Caco-2 (cell line): Measurements from ENCODE around the gene PDIA4. TPM values are rescaled to one million over a fixed set of nuclear protein-coding genes. Genes with fewer than 3 reads are reported as not detected.
"Not testable (repeated sequence)": the region's sequence is repeated elsewhere in the genome, so short reads cannot be mapped to it uniquely, and the experiment has no call there.

Experiments
- BruUV-seq: library from RNA; stranded (reverse); fragments of 400-500 nt; replicated peaks from 2 replicates; lab custom pipeline; 2021; lab: Mats Ljungman, UMichigan
- CTCF ChIA-PET: fragments of 300-600 bp; sonication (Branson Sonifier 250); formaldehyde crosslinking; loops from one replicate; lab custom pipeline; 2022; ENCODE audit warnings: antibody characterized with exemption; lab: Charles Lee
- POLR2A ChIA-PET: fragments of 300-600 bp; sonication (Branson Sonifier 250); formaldehyde crosslinking; loops from one replicate; lab custom pipeline; 2022; ENCODE audit warnings: antibody characterized with exemption; lab: Charles Lee
- DNase-seq, 2 experiments: peaks; one replicate each; pipeline versions ENCODE4 v3.0.0 to v3.0.0-alpha.2; 2020 to 2022
- H3K27me3 ChIP-seq: replicated peaks from 2 replicates; pipeline ENCODE4 v1.6.0; 2011; ENCODE audit warnings: low read length; ENCODE audit not compliant: control insufficient read depth, insufficient read depth
- H3K36me3 ChIP-seq: 2 replicates; pipeline ENCODE4 v1.5.1; 2011; ENCODE audit warnings: low read length; ENCODE audit not compliant: control insufficient read depth, insufficient read depth
- H3K4me1 ChIP-seq: fragments of 250-450 bp; sonication (Bioruptor Pico); 2 replicates; pipeline ENCODE4 v1.5.1; 2020; ENCODE audit warnings: mild to moderate bottlenecking
- H3K4me3 ChIP-seq: 2 replicates; pipeline ENCODE4 v1.5.1; 2011; ENCODE audit warnings: low read depth, mild to moderate bottlenecking, control low read depth, low read length
- H3K9me3 ChIP-seq: fragments of 250-450 bp; sonication (Bioruptor Pico); 2 replicates; pipeline ENCODE4 v1.5.1; 2020; ENCODE audit warnings: mild to moderate bottlenecking, moderate library complexity
- H3K27ac Mint-ChIP-seq: one replicate; pipeline ENCODE4 v1.8.0; 2022; ENCODE audit warnings: mixed read lengths; ENCODE audit not compliant: unreplicated experiment
- H3K27me3 Mint-ChIP-seq: one replicate; pipeline ENCODE4 v1.8.0; 2022; ENCODE audit warnings: mixed read lengths; ENCODE audit not compliant: insufficient read depth, unreplicated experiment
- H3K36me3 Mint-ChIP-seq: one replicate; pipeline ENCODE4 v1.8.0; 2022; ENCODE audit warnings: mild to moderate bottlenecking, mixed read lengths; ENCODE audit not compliant: insufficient read depth, unreplicated experiment
- H3K4me1 Mint-ChIP-seq: one replicate; pipeline ENCODE4 v1.8.0; 2022; ENCODE audit warnings: low read depth, mixed read lengths; ENCODE audit not compliant: unreplicated experiment
- H3K4me3 Mint-ChIP-seq: one replicate; pipeline ENCODE4 v1.8.0; 2022; ENCODE audit warnings: mild to moderate bottlenecking, moderate library complexity, mixed read lengths; ENCODE audit not compliant: unreplicated experiment
- H3K9me3 Mint-ChIP-seq: one replicate; pipeline ENCODE4 v1.8.0; 2022; ENCODE audit warnings: mixed read lengths; ENCODE audit not compliant: unreplicated experiment
- intact Hi-C: fragments of 100-400 bp; cut with micrococcal nuclease; formaldehyde crosslinking; loops from one replicate; pipeline ENCODE4 v1.10.0; 2022; ENCODE audit not compliant: unreplicated experiment
- total RNA-seq: library from RNA; stranded (reverse); gene quantifications from 2 replicates; pipeline ENCODE4 v1.2.3, GENCODE V29; 2022
- TF ChIP-seq, protein P1 (sequence below), 2 experiments: fragments of 200-600 bp in 1 of 2; IDR thresholded peaks; 1 replicate in 1 of 2; 2 replicates in 1 of 2; pipeline versions ENCODE4 v1.5.1 to v1.8.0; 2011 to 2022; ENCODE audit warnings: antibody characterized with exemption in 1 of 2, control low read depth in 1 of 2, inconsistent platforms in 1 of 2, low read depth in 1 of 2, low read length in 1 of 2, mild to moderate bottlenecking in 1 of 2, moderate library complexity in 1 of 2; ENCODE audit not compliant: insufficient read depth in 1 of 2, severe bottlenecking in 1 of 2, unreplicated experiment in 1 of 2

The PDIA4 gene
- total RNA-seq, 1 experiment from 2014 or later, result 197 TPM

DNA sequence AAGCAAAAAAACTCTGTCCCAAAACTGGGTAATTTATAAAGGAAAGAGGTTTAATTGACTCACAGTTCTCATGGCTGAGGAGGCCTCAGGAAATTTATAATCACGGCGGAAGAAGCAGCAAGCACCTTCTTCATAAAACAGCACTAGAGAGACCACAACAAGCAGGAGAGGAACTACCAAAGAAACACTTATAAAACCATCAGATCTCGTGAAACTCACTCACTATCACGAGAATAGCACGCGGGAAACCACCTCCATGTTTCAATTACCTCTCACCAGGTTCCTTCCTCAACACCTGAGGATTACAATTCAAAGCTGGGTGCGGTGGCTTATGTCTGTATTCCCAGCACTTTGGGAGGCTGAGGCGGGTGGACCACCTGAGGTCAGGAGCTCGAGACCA lies 48.5 kb downstream of the PDIA4 start:
- no TSS peak for BruUV-seq
- Histone ChIP-seq H3K36me3 (no peaks in the 10 kb centered on the region), H3K4me3 (no peak overlapping the region), H3K4me1 (0 out of 2 replicates have a peak, but pooled peaks cover under 1% of the 10 kb centered on the region), H3K27me3 (no peaks in the 10 kb centered on the region), H3K9me3 (no peaks in the 10 kb centered on the region)
- no peaks in the 10 kb centered on the region for H3K9me3 Mint-ChIP-seq
- CTCF ChIA-PET, result no interaction called here
- peaks cover 7% of the 10 kb centered on the region for H3K27me3 Mint-ChIP-seq
- H3K36me3 Mint-ChIP-seq, result peaks cover 11% of the 10 kb centered on the region
- TF ChIP-seq, protein P1, sequence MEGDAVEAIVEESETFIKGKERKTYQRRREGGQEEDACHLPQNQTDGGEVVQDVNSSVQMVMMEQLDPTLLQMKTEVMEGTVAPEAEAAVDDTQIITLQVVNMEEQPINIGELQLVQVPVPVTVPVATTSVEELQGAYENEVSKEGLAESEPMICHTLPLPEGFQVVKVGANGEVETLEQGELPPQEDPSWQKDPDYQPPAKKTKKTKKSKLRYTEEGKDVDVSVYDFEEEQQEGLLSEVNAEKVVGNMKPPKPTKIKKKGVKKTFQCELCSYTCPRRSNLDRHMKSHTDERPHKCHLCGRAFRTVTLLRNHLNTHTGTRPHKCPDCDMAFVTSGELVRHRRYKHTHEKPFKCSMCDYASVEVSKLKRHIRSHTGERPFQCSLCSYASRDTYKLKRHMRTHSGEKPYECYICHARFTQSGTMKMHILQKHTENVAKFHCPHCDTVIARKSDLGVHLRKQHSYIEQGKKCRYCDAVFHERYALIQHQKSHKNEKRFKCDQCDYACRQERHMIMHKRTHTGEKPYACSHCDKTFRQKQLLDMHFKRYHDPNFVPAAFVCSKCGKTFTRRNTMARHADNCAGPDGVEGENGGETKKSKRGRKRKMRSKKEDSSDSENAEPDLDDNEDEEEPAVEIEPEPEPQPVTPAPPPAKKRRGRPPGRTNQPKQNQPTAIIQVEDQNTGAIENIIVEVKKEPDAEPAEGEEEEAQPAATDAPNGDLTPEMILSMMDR (IDR thresholded peaks at IDR 0.05; ENCODE audit: insufficient read depth in 1 of 2, low read depth in 1 of 2, low read length in 1 of 2, severe bottlenecking in 1 of 2, unreplicated experiment in 1 of 2), result no peak
- POLR2A ChIA-PET, result no interaction called here
- intact Hi-C loops, result no loop called here
- DNase-seq, result no peak
- peaks cover 21% of the 10 kb centered on the region for H3K4me1 Mint-ChIP-seq
- no peak overlapping the region for H3K4me3 Mint-ChIP-seq
- no peak overlapping the region for H3K27ac Mint-ChIP-seq

DNA sequence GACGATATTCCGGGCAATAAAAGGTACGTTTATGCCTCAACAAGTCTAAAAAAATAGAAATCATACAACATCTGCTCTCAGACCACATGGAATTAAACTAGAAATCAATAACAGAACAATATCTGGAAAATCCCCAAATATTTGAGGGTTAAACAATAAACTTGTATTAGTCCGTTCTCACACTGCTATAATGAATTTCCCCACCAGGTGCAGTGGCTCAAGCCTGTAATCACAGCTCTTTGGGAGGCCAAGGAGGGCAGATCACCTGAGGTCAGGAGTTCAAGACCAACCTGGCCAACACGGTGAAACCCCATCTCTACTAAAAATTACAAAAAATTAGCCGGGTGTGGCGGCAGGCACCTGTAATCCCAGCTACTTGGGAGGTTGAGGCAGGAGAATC lies 49.2 kb downstream of the PDIA4 start:
- H3K4me3 ChIP-seq, H3K27ac Mint-ChIP-seq, intact Hi-C loops, H3K27me3 ChIP-seq, H3K9me3 ChIP-seq, BruUV-seq, H3K36me3 ChIP-seq, POLR2A ChIA-PET, CTCF ChIA-PET, H3K4me3 Mint-ChIP-seq, H3K9me3 Mint-ChIP-seq, DNase-seq, H3K27me3 Mint-ChIP-seq, H3K4me1 ChIP-seq: not testable (repeated sequence)
- Mint-ChIP-seq H3K4me1 (peaks cover 14% of the 10 kb centered on the region), H3K36me3 (peaks cover 11% of the 10 kb centered on the region)

DNA sequence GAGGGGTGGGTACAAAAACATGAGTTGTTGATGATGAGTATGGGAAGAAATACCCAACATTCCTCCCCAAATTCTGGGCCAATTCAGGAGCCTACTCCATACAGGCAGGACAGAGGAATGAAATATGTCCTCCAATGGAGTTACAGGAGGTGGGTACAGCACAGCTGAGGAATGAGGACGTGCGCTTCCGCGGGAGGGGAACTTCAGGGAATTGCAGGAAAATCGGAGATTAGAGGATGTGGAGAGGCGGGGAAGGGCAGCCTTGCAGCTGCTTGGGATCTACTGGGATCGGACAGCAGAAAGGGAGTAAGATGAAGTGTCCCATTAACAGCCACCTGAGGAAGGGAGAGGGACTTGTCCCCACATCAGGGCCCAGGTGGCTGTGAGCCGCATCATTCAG lies 50.2 kb downstream of the PDIA4 start:
- ChIA-PET POLR2A (no interaction called here), CTCF (no interaction called here)
- Histone ChIP-seq H3K4me3 (no peak overlapping the region), H3K27me3 (no peaks in the 10 kb centered on the region), H3K36me3 (no peaks in the 10 kb centered on the region), H3K4me1 (no peaks in the 10 kb centered on the region), H3K9me3 (no peaks in the 10 kb centered on the region)
- no peak overlapping the region for H3K27ac Mint-ChIP-seq
- H3K27me3 Mint-ChIP-seq, result peaks cover 7% of the 10 kb centered on the region
- no peak for DNase-seq
- TF ChIP-seq, protein P1 (IDR thresholded peaks at IDR 0.05; ENCODE audit: insufficient read depth in 1 of 2, low read depth in 1 of 2, low read length in 1 of 2, severe bottlenecking in 1 of 2, unreplicated experiment in 1 of 2), result no peak
- no TSS peak for BruUV-seq
- H3K4me1 Mint-ChIP-seq, result peaks cover 7% of the 10 kb centered on the region
- intact Hi-C loops, result no loop called here
- peaks cover under 1% of the 10 kb centered on the region for H3K36me3 Mint-ChIP-seq
- no peaks in the 10 kb centered on the region for H3K9me3 Mint-ChIP-seq
- H3K4me3 Mint-ChIP-seq, result no peak overlapping the region

DNA sequence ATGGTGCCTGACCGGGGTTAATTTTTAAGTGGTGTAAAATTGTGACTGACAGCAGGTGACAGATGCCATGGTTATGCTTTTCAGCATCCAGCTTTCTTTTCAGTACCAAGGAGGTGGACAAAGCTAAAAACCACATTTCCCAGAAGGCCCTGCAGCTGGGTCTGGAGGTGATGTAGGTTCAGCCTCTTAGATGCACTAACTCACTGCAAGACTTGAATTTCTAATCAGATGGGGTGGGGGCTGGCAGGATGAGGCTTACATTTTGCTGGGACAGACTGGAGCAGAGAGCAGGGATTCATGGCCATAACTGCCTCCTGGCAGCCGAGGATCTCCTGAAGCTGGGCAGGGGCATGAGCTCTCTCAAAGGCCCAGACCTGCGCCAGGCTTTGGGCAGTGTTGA lies 52.4 kb downstream of the PDIA4 start:
- intact Hi-C loops, result no loop called here
- H3K4me3 Mint-ChIP-seq, result no peak overlapping the region
- ChIA-PET POLR2A (no interaction called here), CTCF (interaction anchor here (0.6 kb wide), 1 partner anchor 155 kb away, joined by 6 read pairs; no protein-coding TSS in a partner anchor)
- Histone ChIP-seq H3K36me3 (no peaks in the 10 kb centered on the region), H3K9me3 (no peaks in the 10 kb centered on the region), H3K27me3 (no peaks in the 10 kb centered on the region), H3K4me1 (no peaks in the 10 kb centered on the region), H3K4me3 (no peak overlapping the region)
- H3K4me1 Mint-ChIP-seq, result peaks cover 7% of the 10 kb centered on the region
- H3K27ac Mint-ChIP-seq, result no peak overlapping the region
- no peaks in the 10 kb centered on the region for H3K9me3 Mint-ChIP-seq
- BruUV-seq, result no TSS peak
- no peaks in the 10 kb centered on the region for H3K27me3 Mint-ChIP-seq
- DNase-seq, result no peak
- no peaks in the 10 kb centered on the region for H3K36me3 Mint-ChIP-seq
- TF ChIP-seq, protein P1 (IDR thresholded peaks at IDR 0.05; ENCODE audit: insufficient read depth in 1 of 2, low read depth in 1 of 2, low read length in 1 of 2, severe bottlenecking in 1 of 2, unreplicated experiment in 1 of 2), result no peak
